ENCODE data around the gene NDUFB10. TPM values are rescaled to one million over a fixed set of nuclear protein-coding genes. Genes with fewer than 3 reads are reported as not detected.

The NDUFB10 gene
- total RNA-seq, 4 donors from 2014 or later: 172 to 215 (median 189) TPM

DNA sequence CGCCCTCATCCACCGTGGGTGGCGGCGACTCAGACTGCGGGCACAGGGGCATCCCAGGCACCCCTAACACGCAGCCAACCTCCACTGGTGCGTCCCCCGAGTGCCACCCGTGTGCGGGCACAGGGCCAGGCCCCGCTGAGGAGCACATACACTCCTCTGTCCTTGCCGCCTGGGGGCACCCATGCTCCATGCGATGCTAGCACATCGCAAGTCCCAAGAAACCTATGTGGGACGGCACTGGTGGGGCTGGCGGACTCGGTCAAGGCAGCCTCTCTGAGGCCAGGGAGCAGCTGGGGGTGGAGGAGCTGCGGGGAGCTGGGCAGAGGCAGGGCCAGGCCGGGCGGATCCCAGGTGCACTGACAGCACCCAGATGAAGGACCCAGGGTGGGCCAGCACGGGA, 46.3 kb downstream of the NDUFB10 start:
- DNase-seq: no peak
- no peak for TF ChIP-seq POLR2A (IDR thresholded peaks at IDR 0.05)
- TF ChIP-seq, protein P1, sequence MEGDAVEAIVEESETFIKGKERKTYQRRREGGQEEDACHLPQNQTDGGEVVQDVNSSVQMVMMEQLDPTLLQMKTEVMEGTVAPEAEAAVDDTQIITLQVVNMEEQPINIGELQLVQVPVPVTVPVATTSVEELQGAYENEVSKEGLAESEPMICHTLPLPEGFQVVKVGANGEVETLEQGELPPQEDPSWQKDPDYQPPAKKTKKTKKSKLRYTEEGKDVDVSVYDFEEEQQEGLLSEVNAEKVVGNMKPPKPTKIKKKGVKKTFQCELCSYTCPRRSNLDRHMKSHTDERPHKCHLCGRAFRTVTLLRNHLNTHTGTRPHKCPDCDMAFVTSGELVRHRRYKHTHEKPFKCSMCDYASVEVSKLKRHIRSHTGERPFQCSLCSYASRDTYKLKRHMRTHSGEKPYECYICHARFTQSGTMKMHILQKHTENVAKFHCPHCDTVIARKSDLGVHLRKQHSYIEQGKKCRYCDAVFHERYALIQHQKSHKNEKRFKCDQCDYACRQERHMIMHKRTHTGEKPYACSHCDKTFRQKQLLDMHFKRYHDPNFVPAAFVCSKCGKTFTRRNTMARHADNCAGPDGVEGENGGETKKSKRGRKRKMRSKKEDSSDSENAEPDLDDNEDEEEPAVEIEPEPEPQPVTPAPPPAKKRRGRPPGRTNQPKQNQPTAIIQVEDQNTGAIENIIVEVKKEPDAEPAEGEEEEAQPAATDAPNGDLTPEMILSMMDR (IDR thresholded peaks at IDR 0.05): no peak
- Histone ChIP-seq H3K27me3 (no peaks in the 10 kb centered on the region), H3K27ac (no peak overlapping the region), H3K36me3 (peaks cover 20 to 41% (median 26%) of the 10 kb centered on the region in 3 donors), H3K9me3 (no peaks in the 10 kb centered on the region), H3K4me3 (no peak overlapping the region), H3K4me1 (peaks cover 44 to 70% (median 54%) of the 10 kb centered on the region in 3 donors)
- 75 to 92% methylated on average over 5 to 8 of the region's 21 CpGs for WGBS, 2 donors
- intact Hi-C loops (cut with DNase I): no loop called here

DNA sequence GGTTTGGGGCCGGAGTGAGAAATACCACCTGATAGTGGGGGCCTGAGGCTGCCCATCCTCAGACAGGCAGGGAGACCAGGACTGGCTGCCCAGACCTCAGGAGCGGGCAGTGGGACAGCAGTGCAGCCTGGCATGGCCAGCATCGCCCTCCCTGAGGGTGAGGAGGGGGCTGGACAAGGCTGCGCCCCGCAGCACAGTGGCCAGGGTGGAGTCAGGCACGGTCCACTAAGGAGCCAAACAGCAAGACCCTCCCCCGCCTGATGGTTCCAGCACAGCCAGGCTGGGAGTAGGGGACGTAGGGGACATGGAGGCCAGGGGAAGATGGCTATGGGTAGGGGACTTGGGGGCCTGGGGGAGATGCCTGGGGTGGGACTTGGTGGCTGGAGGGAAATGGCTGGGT, 47.0 kb downstream of the NDUFB10 start:
- no peaks in the 10 kb centered on the region for H3K9me3 ChIP-seq
- no peak for TF ChIP-seq POLR2A (IDR thresholded peaks at IDR 0.05)
- TF ChIP-seq, protein P1 (IDR thresholded peaks at IDR 0.05): no peak
- peaks cover 15 to 34% (median 20%) of the 10 kb centered on the region in 3 donors for H3K36me3 ChIP-seq
- peaks cover 44 to 71% (median 56%) of the 10 kb centered on the region in 3 donors for H3K4me1 ChIP-seq
- H3K27me3 ChIP-seq: no peaks in the 10 kb centered on the region
- intact Hi-C loops (cut with DNase I): no loop called here
- WGBS, 2 donors: 91% methylated on average over 3 to 7 of the region's 8 CpGs
- no peak for DNase-seq
- no peak overlapping the region for H3K27ac ChIP-seq
- H3K4me3 ChIP-seq: no peak overlapping the region

DNA sequence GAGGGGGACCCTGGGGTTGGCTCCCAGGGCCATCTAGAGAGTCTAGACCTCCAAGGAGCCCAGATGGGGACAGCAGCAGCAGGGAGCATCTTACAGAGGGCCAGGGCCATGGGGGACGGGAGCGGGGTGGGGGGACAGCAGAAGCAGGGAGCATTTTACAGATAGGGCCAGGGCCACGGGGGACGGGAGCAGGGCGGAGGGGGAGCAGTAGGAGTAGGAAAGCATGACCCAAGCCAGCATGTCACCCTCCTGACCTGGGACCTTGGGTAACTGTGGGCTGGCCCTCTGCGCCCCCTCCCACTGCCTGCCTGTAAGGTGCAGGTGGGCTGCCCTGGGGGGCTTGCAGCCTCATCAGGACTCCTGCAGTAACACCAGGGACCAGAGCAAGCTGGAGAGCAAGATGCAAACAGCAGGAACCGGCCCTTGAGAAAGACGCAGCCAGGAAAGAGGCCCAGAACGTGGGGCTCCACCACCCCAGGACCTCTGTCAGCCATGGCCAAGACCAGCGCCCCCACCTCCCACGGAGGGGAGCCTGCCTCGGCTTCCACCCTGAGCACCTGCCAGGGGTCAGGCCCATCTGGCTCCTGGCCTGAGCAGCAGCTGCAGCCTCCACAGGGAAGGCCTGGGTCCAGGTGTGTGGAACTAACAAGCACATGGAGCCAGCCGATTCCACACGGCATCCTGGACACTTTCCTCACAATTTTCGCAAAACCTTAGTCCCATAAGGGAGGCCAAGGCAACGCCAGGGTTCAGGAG, 47.9 kb downstream of the NDUFB10 start:
- Histone ChIP-seq H3K4me1 (peaks cover 44 to 71% (median 56%) of the 10 kb centered on the region in 3 donors), H3K27me3 (no peaks in the 10 kb centered on the region), H3K27ac (peak overlapping the region; percentile 79 to 98 (median 96)), H3K4me3 (peak overlapping the region in 2 of 4 donors; percentile 93 to 98), H3K9me3 (no peaks in the 10 kb centered on the region), H3K36me3 (peaks cover 6 to 25% (median 11%) of the 10 kb centered on the region in 3 donors)
- no peak for TF ChIP-seq POLR2A (IDR thresholded peaks at IDR 0.05)
- TF ChIP-seq, protein P1 (IDR thresholded peaks at IDR 0.05): no peak
- 61 to 67% methylated on average over 8 to 10 of the region's 16 CpGs for WGBS, 2 donors
- intact Hi-C loops (cut with DNase I): no loop called here
- no peak for DNase-seq

DNA sequence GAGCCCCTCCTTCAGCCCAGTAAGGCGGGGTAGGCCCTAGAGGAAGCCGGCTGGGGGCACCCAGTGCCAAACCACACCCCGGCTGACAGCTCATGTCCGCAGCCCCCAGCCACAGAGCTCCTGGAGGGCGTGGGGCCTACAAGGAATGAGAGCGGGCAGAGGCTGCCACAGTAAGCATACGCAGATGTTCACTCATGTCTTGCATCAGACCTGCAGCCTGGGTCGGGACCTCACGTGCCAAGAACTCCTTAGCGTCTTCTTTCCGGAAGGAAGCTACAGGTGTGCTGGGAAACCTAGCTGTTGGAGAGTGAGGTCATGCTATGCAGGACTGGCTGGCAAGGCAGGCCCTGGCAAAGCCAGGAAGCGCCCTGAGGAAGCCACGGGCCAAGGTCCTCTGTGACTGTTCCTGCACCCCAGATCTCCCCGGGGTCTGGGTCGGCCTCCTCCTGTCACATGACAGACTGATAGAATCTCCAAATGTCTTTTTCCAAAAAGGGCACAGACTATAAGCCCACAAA, 48.7 kb downstream of the NDUFB10 start:
- WGBS, 2 donors: 24 to 25% methylated on average over 8 to 10 of the region's 15 CpGs
- DNase-seq: no peak

More for the DNA sequence above, 48.7 kb downstream of the NDUFB10 start:
- intact Hi-C loops (cut with DNase I): no loop called here
- TF ChIP-seq, protein P1 (IDR thresholded peaks at IDR 0.05): no peak
- TF ChIP-seq POLR2A (IDR thresholded peaks at IDR 0.05): peak in 2 of 4 donors; percentile 32 to 55
- Histone ChIP-seq H3K36me3 (peaks cover 0 to 17% (median 3%) of the 10 kb centered on the region in 3 donors), H3K9me3 (no peaks in the 10 kb centered on the region), H3K4me1 (peaks cover 44 to 71% (median 56%) of the 10 kb centered on the region in 3 donors), H3K4me3 (peak overlapping the region; percentile 58 to 98 (median 86)), H3K27ac (peak overlapping the region; percentile 79 to 98 (median 96)), H3K27me3 (no peaks in the 10 kb centered on the region)

All from esophagus squamous epithelium (tissue), 5 donors.